HG02642 (cell line): Measurements from ENCODE around the gene YIF1A.
"Not testable (repeated sequence)": the region's sequence is repeated elsewhere in the genome, so short reads cannot be mapped to it uniquely, and the experiment has no call there.

Experiments used
- ATAC-seq: cut with Tn5 transposase; IDR thresholded peaks from one replicate; pipeline ENCODE4 v1.9.1; 2021; ENCODE audit warnings: mild to moderate bottlenecking; ENCODE audit not compliant: unreplicated experiment, poor library complexity

Gene YIF1A

DNA sequence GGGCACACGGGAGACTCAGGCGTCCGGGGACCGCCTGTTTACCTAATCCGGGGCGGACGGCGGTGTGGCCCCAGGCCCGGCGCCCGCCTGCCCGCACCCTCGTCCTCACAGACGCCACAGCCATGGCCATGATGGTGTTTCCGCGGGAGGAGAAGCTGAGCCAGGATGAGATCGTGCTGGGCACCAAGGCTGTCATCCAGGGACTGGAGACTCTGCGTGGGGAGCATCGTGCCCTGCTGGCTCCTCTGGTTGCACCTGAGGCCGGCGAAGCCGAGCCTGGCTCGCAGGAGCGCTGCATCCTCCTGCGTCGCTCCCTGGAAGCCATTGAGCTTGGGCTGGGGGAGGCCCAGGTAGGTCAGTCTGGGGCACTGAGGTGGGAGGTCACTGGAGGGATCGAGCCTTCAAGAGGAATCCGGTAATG lies 30.5 kb downstream of the YIF1A start:
- ATAC-seq = no peak

DNA sequence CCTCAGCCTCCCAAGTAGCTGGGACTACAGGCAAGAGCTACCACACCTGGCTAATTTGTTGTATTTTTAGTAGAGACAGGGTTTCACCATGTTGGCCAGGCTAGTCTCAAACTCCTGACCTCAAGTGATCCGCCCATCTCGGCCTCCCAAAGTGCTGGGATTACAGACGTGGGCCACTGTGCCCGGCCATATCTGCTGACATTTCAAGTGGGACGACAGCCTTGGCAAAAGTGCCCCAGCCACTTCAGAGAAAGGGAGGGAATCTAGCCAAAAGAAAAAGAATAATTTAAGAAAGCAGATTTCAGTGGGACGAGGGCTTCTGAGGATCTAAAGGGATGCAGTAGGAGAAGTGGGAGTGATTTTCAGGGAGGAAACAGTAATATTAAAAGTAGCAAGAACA lies 35.9 kb downstream of the YIF1A start:
- ATAC-seq = not testable (repeated sequence)

DNA sequence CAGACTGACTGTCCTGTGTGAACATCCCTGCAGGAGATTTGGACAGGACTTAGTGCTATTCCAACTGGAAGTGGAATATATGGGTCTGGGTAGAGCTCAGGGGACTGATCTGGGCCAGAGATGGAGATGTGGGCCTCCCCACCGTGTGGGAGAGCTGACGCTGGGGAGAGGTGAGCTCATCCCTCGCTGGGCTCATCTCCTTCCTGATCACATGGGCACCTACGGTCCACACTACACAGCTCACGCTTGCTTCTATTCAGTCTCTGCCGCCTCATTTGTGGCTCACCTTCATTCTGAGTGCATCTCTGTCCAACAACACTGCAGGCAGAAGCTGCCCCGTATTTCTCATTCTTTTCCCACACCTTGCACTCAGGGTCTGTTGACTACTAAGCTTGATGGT lies 37.1 kb downstream of the YIF1A start:
- no peak for ATAC-seq

DNA sequence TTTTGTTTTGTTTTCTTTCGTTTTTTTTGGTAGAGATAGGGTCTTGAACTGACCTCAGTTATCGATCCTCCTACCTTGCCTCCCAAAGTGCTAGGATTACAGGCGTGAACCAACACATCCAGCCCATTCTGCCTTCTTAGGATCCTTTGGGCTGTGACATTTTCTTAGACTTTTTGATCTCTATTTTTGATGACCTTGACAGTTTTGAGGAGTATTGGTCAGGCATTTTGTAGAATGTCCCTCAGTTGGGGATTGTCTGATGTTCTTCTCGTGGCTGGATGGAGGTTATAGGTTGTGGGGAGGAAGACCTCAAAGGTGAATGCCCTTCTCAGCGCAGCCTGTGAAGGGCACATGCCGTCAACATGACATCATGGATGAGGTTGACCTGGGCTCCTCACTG lies 40.0 kb downstream of the YIF1A start:
- ATAC-seq = no peak

DNA sequence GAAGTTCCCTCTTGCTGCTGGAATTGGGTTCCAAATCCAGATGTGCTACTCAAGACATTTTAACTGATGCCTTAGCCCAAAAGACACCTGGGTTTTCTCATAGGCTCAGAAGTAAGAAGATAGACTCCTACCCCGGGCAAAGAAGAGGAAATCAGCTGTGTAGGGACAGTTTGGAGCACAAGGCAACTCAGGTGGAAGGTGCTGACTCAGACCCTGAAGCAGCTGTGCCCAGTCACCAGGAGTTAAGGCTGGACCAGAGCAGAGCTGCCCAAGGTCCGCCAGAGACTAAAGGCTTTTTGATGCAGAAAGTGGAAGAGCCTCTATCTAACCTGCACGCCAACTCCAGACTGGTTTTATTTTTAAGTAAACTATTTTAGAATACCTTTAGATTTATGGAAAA lies 41.1 kb downstream of the YIF1A start:
- no peak for ATAC-seq

DNA sequence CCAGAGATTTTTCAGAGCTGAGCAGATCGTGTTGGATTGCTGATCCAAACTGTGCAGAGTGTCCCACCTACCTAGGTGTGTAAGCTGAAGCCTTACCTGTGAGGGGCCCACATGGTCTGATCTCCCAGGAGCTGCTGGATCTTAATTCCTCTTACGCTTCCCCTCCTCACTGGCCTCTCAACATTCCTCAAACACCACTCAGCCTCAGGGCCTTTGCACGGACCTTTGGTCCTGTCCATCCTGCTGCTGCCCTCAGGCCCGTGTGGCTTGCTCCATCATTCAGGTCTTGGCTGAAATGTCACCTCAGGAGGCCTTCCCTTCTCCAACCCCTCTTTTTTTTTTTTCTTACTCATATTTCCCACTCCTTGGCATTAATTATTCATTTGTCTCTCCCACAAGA lies 41.6 kb downstream of the YIF1A start:
- no peak for ATAC-seq

DNA sequence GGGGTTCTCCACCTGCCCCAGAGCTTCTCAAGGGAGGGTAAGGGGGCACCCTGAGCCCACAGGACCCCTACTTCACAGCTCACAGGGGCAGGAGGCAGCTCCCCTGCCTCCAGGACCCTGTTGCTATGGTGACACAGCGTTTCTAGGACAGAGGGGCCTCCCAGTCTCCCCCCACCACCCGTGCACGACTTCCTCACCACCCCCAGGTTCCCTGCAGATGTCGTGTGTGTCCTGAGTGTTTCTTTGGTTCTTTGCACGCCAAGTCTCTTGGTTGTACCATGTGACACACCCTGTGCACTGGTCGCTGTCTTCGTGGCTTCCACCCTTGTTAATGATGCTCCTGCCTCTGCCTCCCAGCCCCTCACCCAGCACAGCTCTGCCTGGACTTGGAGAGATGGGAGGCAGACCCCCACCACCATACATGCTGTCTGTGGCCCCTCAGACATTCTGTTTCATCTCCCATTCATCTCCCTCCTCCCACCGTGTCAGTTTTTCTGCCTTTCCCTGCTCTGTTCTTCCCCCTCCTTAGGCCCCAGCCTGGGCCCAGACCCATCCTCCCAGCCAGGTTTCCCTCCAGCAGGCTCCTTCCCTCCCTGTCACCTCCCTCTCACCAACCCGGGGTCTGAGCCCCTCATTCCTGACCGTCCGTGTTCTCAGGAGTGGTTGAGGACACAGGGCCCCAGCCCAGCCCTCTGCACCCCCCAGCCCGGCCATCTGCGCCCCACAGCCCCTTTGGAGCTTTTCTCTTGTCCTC lies 45.0 kb downstream of the YIF1A start:
- no peak for ATAC-seq

DNA sequence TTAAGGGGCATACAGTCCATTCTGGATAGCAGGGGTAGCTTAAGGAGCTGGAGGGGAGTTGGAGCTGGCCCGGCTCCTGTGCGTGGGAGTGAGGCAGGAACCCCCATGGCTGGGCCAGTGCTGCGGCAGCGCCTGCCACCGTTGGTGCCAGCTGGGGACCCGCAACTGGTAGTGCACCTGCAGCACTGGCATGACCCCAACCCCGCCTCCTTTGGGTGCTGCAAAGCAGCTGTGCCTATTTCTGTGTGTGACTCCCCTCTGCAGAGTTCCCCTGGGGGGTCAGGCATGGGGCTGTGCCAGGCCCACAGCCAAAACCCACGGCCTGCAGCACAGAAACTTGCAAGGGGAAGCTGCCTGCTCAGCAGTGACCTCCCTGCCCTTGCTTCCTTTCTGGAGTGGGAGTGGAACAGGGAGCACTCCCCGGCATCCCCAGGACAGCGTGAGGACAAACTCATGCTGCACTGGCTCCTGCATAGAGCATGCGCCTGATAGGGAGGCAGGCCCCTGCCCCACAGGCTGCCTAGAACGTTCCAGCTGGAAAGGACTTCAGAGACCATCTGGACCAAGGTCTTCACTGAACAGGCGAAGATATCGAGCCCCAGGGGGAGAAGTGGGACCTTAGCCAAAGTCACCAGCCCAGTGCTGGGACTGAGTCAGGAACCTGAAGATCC lies 46.7 kb downstream of the YIF1A start:
- ATAC-seq = no peak

DNA sequence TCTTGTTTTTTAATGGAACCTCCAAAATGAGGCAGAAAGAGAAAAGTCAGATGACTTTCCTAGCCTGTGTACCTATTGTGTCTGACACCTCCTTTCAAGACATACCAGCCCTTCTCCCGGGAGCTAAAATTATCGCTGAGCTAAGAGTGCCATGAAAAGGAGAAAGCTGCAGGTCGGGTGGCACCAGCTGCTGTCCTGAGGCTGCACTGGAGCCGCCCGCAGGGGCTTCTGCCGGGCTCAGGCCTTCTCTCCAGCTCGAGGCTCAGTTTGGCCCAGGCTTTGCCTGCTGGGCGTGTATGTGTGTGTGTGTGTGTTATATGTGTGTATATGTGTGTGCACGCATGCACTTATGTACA lies 48.2 kb downstream of the YIF1A start:
- no peak for ATAC-seq

DNA sequence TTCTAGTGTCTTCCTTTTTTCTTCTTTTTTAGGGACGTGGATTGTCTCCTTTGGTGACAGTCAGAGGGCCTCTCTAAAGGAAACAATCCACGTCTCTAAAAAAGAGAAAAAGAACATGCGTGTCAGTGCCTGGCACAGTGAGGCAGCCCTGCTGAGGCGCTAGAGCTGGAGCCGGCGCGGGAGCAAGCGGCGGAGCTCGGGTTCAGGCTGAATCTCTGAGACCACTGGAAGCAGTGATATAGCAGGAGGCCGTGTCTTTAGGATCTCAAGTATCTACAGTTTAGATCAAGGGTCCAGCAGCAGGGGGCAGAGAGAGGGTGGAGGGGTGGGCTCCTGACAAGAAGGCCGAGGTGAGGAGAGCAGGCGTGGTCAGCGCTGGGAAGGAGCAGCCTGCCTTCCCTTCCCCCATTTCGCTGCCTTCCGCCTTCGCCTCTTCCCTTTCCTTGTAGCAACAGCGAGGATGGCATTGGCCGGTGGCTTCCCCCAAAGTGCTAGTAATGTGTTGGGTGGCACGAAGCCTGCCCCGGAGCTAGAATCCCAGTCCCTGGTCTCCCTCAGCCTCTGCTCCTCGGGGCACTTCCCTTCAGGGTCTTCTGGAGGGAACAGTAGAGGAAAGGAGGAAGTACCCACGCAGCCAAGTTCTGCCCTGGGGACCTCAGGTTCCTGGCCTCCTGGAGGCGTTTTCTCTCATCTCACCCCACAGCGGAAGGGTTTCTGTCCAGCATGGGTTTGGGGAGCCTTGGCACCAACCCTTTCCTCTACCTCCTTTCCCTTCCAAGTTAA lies 48.8 kb downstream of the YIF1A start:
- ATAC-seq = no peak

DNA sequence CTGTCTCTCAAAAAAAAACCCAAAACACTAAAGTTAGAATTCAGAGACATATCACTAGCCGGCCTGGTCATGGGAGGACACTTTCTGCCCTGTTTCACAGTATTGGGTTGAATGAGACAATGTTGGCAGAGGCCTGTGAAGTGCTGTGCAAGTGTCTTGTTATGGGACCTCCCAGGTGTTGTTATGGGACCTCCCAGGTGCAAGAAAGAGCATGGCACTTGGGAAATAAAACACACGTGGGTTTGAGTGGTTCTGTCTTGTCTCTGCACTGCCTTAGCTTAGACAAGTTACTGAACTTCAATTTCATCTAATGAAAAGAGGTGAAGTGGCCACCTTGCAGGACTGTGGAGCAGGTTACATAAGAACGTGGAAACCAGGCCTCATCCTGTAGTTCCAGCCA lies 49.4 kb downstream of the YIF1A start:
- no peak for ATAC-seq

DNA sequence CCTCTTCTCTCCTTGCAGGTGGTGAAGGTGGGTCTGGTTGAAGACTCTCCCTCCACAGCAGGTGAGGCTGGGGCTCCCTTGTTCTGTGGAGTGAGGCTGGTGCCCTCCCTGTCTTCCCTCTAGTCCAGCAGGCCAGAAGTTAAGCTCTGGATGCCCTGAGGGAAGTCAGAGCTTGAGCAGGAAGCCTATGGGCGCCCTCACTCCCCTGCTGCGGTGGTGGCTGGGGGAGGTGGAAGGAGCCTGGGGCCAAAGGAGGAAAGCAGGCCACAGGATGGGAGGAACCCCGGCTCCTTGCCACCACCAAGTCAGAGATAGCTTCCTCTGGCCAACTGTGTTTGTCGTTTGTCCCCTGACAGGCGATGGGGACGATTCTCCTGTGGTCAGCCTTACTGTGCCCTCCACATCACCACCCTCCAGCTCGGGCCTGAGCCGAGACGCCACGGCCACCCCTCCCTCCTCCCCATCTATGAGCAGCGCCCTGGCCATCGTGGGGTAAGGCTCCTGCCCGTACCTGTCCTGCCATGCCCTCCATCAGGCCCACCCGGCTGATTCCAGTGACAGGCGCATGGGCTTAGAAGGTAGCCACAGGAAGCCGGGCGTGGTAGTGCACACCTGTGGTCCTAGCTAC lies 50.0 kb downstream of the YIF1A start:
- no peak for ATAC-seq

DNA sequence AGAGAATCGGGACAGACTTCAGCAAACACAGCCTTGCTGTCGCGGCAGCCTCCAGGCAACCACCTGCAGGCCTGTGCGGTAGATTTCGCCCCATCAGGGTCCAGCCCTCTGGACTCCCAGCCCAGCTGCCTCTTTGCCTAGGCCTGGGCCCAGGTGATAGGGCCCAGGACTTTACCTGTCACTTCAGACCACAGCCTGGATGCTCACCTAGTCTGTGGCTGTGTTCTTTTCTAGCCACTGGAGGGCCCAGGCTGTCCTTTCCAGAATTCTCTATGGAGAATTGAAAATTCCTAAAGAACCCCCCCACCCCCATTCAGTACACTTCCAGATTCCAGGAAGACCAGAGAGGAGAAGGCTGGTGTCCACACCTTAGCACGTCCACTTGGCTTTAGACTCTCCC lies 51.1 kb downstream of the YIF1A start:
- no peak for ATAC-seq

DNA sequence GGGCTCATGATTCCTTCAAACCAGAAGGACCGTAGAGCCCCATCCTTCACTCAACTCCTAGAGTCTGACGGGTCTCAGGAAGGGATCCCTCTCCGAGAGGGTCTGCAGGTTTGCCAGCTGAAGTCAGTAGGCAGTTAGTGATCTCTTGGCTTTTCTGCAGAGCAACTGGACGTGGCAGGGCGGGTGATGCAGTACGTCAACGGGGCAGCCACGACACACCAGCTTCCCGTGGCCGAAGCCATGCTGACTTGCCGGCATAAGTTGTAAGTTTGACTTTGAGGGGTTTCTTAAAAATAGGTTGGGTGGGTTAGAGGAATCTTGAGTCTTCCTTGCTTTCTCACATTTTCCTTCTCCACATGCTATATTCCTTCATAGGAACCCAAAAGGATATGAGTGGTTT lies 53.8 kb downstream of the YIF1A start:
- ATAC-seq = no peak
